GM23338 (cell line): ENCODE measurements around the gene MAP6D1.

Experiments
- CREB1 ChIP-seq: fragments of 250-450 bp; sonication (Bioruptor Pico); IDR thresholded peaks from 2 replicates; pipeline ENCODE4 v1.5.0; 2020; ENCODE audit warnings: low read depth, mild to moderate bottlenecking, moderate library complexity
- EZH2 ChIP-seq: fragments of 200-600 bp; sonication (generic); IDR thresholded peaks from one replicate; pipeline ENCODE4 v1.8.0; 2017; ENCODE audit warnings: antibody characterized with exemption, mild to moderate bottlenecking, low read depth; ENCODE audit not compliant: unreplicated experiment
- EZH2phosphoT487 ChIP-seq: fragments of 200-600 bp; sonication (generic); IDR thresholded peaks from one replicate; pipeline ENCODE4 v1.8.1; 2018; ENCODE audit warnings: antibody characterized with exemption; ENCODE audit not compliant: unreplicated experiment
- JUNB ChIP-seq: IDR thresholded peaks from one replicate; pipeline ENCODE4 v1.6.1; 2016; ENCODE audit warnings: antibody characterized with exemption; ENCODE audit not compliant: unreplicated experiment
- NANOG ChIP-seq: IDR thresholded peaks from 2 replicates; pipeline ENCODE4 v1.6.1; 2016; ENCODE audit warnings: antibody characterized with exemption, borderline replicate concordance
- POLR2AphosphoS5 ChIP-seq: IDR thresholded peaks from 2 replicates; pipeline ENCODE4 v1.6.1; 2016; ENCODE audit warnings: antibody characterized with exemption, low read depth
- STAT1 ChIP-seq: IDR thresholded peaks from one replicate; pipeline ENCODE4 v1.6.1; 2016; ENCODE audit warnings: antibody characterized with exemption; ENCODE audit not compliant: unreplicated experiment
- TF ChIP-seq, protein P1 (sequence below): IDR thresholded peaks from one replicate; pipeline ENCODE4 v1.6.1; 2018; ENCODE audit warnings: antibody characterized with exemption; ENCODE audit not compliant: unreplicated experiment
- TF ChIP-seq, protein P2 (sequence below), 2 experiments: fragments of 200-600 bp in 1 of 2; sonication (generic) in 1 of 2; conservative IDR thresholded peaks; 2 replicates each; pipeline versions ENCODE4 v1.5.1 to v1.6.1; 2016 to 2017; ENCODE audit warnings: antibody characterized with exemption in 2 of 2, low read depth in 2 of 2, mild to moderate bottlenecking in 2 of 2, moderate library complexity in 1 of 2
- TF ChIP-seq, protein P3 (sequence below): IDR thresholded peaks from 2 replicates; pipeline ENCODE4 v1.6.1; 2016; ENCODE audit warnings: antibody characterized with exemption

DNA sequence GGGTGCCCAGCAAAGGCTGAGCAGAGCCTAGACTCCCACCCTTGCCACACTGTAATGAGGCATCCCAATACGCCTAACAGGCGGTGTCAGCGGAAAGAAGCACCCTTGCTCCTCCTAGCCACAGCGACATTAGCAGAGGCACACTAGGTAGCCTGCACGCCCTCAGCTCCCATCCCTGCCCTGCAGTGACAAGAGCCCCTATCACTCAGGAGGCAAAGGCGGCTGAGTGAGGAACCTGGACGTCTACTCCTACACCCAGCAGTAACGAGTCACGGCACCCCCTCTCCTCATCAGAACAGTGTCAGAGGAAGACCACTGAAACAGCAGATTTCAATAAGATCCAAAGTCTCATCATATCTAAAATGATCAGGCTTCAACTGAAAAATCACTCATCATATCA, 12.0 kb upstream of the MAP6D1 start:
- TF ChIP-seq, protein P1, sequence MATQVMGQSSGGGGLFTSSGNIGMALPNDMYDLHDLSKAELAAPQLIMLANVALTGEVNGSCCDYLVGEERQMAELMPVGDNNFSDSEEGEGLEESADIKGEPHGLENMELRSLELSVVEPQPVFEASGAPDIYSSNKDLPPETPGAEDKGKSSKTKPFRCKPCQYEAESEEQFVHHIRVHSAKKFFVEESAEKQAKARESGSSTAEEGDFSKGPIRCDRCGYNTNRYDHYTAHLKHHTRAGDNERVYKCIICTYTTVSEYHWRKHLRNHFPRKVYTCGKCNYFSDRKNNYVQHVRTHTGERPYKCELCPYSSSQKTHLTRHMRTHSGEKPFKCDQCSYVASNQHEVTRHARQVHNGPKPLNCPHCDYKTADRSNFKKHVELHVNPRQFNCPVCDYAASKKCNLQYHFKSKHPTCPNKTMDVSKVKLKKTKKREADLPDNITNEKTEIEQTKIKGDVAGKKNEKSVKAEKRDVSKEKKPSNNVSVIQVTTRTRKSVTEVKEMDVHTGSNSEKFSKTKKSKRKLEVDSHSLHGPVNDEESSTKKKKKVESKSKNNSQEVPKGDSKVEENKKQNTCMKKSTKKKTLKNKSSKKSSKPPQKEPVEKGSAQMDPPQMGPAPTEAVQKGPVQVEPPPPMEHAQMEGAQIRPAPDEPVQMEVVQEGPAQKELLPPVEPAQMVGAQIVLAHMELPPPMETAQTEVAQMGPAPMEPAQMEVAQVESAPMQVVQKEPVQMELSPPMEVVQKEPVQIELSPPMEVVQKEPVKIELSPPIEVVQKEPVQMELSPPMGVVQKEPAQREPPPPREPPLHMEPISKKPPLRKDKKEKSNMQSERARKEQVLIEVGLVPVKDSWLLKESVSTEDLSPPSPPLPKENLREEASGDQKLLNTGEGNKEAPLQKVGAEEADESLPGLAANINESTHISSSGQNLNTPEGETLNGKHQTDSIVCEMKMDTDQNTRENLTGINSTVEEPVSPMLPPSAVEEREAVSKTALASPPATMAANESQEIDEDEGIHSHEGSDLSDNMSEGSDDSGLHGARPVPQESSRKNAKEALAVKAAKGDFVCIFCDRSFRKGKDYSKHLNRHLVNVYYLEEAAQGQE: no peak
- TF ChIP-seq, protein P2, sequence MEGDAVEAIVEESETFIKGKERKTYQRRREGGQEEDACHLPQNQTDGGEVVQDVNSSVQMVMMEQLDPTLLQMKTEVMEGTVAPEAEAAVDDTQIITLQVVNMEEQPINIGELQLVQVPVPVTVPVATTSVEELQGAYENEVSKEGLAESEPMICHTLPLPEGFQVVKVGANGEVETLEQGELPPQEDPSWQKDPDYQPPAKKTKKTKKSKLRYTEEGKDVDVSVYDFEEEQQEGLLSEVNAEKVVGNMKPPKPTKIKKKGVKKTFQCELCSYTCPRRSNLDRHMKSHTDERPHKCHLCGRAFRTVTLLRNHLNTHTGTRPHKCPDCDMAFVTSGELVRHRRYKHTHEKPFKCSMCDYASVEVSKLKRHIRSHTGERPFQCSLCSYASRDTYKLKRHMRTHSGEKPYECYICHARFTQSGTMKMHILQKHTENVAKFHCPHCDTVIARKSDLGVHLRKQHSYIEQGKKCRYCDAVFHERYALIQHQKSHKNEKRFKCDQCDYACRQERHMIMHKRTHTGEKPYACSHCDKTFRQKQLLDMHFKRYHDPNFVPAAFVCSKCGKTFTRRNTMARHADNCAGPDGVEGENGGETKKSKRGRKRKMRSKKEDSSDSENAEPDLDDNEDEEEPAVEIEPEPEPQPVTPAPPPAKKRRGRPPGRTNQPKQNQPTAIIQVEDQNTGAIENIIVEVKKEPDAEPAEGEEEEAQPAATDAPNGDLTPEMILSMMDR (conservative IDR thresholded peaks at IDR 0.05; ENCODE audit: low read depth in 2 of 2): no peak
- TF ChIP-seq POLR2AphosphoS5 (no peak), NANOG (no peak), JUNB (no peak), EZH2phosphoT487 (no peak), EZH2 (no peak), CREB1 (no peak), STAT1 (no peak)
- TF ChIP-seq, protein P3, sequence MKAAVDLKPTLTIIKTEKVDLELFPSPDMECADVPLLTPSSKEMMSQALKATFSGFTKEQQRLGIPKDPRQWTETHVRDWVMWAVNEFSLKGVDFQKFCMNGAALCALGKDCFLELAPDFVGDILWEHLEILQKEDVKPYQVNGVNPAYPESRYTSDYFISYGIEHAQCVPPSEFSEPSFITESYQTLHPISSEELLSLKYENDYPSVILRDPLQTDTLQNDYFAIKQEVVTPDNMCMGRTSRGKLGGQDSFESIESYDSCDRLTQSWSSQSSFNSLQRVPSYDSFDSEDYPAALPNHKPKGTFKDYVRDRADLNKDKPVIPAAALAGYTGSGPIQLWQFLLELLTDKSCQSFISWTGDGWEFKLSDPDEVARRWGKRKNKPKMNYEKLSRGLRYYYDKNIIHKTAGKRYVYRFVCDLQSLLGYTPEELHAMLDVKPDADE: no peak
